GM23248 (cell line): ENCODE results near the gene EFNB1.

Experiments
- EZH2 ChIP-seq: fragments of 200-600 bp; sonication (generic); IDR thresholded peaks from 2 replicates; pipeline ENCODE4 v1.6.1; 2018; ENCODE audit warnings: antibody characterized with exemption, mild to moderate bottlenecking; ENCODE audit not compliant: insufficient read depth, poor library complexity, severe bottlenecking
- EZH2phosphoT487 ChIP-seq: fragments of 200-600 bp; sonication (generic); IDR thresholded peaks from 2 replicates; pipeline ENCODE4 v1.6.1; 2018; ENCODE audit warnings: antibody characterized with exemption, moderate library complexity, mild to moderate bottlenecking, low read depth; ENCODE audit not compliant: insufficient read depth

DNA sequence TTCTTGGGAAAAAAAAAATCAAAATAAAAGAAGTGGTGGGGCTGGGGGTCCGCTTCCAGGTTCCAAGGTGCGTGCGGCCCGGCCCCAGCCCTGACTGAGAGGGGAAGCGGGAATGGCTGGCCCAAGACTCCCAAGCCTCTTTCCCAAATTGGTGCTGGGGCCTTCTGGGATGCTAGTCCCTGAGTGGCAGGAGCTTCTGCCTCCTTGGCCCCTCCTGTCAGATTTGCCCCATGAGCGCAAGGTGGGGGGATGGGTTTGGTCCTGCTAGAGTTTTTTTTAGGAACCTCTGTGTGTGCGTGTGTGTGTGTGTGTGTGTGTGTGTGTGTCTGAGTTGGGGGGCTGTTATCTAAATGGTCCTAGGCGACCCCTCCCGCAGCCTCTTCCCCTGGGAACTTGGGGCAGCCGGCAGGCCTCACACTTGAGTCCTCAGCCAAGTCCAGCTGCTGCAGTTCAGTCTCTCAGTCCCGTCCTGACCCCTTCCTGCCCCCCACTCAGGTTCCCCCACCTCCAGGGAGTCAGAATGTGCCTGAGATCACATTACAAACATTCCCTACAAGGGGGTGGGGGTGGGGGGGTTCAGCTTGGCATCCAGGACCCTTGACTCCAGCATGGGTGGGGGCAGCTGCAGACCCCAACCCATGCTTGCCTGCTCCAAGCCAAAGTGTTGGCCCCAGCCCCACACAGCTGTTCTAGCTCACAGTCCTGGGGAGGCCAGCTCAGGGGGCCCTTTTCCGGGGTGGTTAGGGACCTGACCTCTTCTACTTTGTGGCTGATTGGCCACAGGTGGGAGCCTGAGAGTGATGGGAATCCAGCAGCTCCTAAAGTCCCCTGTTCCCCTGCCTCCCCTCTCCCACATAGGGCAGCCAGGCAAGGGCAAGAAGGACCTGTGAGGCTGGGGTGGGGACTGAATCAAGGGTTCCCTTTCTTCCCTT lies 4.0 kb downstream of the EFNB1 start:
- TF ChIP-seq EZH2 (no peak), EZH2phosphoT487 (no peak)
